ENCODE results near the gene TREX2. TPM values are rescaled to one million over a fixed set of nuclear protein-coding genes. Genes with fewer than 3 reads are reported as not detected.

TREX2 gene
- total RNA-seq, 1 donor from 2014 or later = 1.5 TPM

Other genes with a start within 250 kb of the TREX2 start
- not detected in 2 replicates for gene PNMA6F, start 124.3 kb downstream of the TREX2 start, total RNA-seq
- 8.4 and 9.7 TPM in 2 replicates for gene ZNF275, start 111.9 kb downstream of the TREX2 start, total RNA-seq
- gene PNMA6E, start 44.7 kb downstream of the TREX2 start, total RNA-seq = not detected in 2 replicates
- gene ZFP92, start 34.6 kb downstream of the TREX2 start, total RNA-seq = 0.05 TPM in 1 of 2 replicates, not detected in the other
- 15.8 and 36.2 TPM in 2 replicates for gene HAUS7, start 24.5 kb upstream of the TREX2 start, total RNA-seq
- gene BGN, start 48.9 kb upstream of the TREX2 start, total RNA-seq = 0.94 and 1.1 TPM in 2 replicates
- 0.40 and 0.57 TPM in 2 replicates for gene ATP2B3, start 71.6 kb upstream of the TREX2 start, total RNA-seq
- gene CCNQ, start 153.1 kb upstream of the TREX2 start, total RNA-seq = 32.6 and 35.1 TPM in 2 replicates
- not detected in 2 replicates for gene DUSP9, start 201.1 kb upstream of the TREX2 start, total RNA-seq
- 1.1 and 2.1 TPM in 2 replicates for gene PNCK, start 227.8 kb upstream of the TREX2 start, total RNA-seq
- gene SLC6A8, start 241.9 kb upstream of the TREX2 start, total RNA-seq = 20.7 and 39.8 TPM in 2 replicates

Measured in myocyte (in vitro differentiated cells).